ENCODE measurements around the gene EIF6.

GRCh38 chr20:35286899-35287508 lies 2.4 kb upstream of the EIF6 start:
- TF ChIP-seq, protein P1, sequence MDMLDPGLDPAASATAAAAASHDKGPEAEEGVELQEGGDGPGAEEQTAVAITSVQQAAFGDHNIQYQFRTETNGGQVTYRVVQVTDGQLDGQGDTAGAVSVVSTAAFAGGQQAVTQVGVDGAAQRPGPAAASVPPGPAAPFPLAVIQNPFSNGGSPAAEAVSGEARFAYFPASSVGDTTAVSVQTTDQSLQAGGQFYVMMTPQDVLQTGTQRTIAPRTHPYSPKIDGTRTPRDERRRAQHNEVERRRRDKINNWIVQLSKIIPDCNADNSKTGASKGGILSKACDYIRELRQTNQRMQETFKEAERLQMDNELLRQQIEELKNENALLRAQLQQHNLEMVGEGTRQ (IDR thresholded peaks at IDR 0.05; ENCODE audit: low read length), result no peak
- TF ChIP-seq CREB1 (IDR thresholded peaks at IDR 0.05), result no peak
- no peak for TF ChIP-seq SIRT6 (IDR thresholded peaks at IDR 0.05; ENCODE audit: low read length)
- TF ChIP-seq CTCF (IDR thresholded peaks at IDR 0.05; ENCODE audit: control extremely low read depth in 1 of 3, insufficient read depth in 1 of 3, low read depth in 1 of 3, low read length in 3 of 3), result no peak

All from H1 (cell line).